ENCODE results near the gene OXSR1. TPM values are rescaled to one million over a fixed set of nuclear protein-coding genes. Genes with fewer than 3 reads are reported as not detected.

Gene OXSR1
- total and polyA plus RNA-seq, 4 donors, result 4.3 to 24.7 (median 12.2) TPM

DNA sequence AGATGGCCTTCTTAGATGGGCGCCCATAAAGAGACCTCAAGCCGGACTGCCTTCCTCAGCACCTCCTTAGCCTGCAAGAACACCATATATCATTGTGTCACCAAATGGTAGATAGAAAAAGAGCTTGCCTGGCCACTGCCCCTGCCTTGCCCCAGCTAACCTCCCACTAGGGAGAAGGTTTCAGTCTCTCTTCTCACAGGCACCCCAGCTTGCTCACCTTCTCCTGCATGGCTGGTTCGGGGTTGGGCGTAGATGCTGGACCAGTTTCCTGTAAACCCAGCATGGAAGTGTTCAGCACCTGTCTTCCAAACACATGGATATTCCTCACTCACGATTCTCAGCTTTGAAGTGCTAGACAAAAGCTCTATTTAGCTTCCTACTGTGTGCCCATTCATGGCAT lies 113.5 kb downstream of the OXSR1 start (continued):
- TF ChIP-seq, protein P1, sequence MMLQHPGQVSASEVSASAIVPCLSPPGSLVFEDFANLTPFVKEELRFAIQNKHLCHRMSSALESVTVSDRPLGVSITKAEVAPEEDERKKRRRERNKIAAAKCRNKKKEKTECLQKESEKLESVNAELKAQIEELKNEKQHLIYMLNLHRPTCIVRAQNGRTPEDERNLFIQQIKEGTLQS (IDR thresholded peaks at IDR 0.05), result no peak
- no peak for TF ChIP-seq FOXA1 (IDR thresholded peaks at IDR 0.05)

DNA sequence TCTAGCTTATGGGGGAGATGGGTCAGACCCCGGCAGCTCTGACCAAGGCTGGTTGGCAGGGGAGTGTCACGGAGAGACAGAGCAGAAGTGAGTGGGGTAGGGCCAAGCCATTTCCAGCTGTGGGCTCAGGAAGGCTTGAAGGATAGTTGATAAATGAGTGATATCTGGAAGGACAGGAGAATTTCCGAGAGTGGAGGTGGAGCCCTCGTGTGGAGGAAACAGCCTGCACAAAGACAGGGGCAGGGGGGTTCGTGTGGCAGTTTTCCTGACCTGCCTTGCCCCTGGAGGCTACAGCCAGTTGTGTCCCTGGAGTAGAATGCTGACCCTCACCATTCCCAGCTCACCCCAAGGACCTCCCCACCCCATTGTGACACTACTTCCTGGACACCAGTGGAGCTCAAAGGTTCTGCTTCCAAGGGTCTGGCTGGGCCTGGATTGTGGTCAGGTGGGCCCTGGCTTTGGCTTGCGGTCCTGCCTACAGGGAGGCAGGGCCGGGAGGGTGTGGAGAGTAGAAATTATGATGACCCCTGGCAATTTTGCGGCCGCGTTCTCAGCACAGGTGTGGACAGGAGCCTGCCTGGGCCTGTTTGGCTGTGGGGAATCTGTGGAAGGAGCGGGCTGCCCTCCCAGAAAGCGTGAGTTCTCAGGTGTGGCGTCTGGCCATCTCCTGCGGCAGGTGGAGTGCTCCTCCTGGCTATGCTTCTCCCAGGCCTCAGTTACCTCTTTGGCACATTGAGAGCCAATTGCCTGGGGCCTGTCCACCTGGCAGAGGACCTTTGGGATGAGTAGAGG lies 116.8 kb downstream of the OXSR1 start, which contains the start of gene SLC22A14:
Gene SLC22A14 (plus strand): TSS at position 400 of the 792 bp plus-strand sequence. CDS start 23,733 bp downstream, outside the sequence.
- Histone ChIP-seq H3K9me3 (ENCODE audit: control insufficient read depth in 4 of 4, low read length in 3 of 4) (no peaks in the 10 kb centered on the region), H3K9ac (ENCODE audit: low read depth in 1 of 2, low read length in 2 of 2) (no peak within 1 kb of the TSS), H3K36me3 (ENCODE audit: control insufficient read depth in 4 of 4, insufficient read depth in 3 of 4, low read depth in 1 of 4, low read length in 3 of 4) (peaks cover 0 to 2% (median 0%) of the 10 kb centered on the region in 4 donors), H3K27me3 (ENCODE audit: control insufficient read depth in 4 of 4, insufficient read depth in 4 of 4, low read length in 3 of 4) (no peaks in the 10 kb centered on the region), H3K4me3 (ENCODE audit: low read depth in 1 of 3, low read length in 3 of 3) (no peak within 1 kb of the TSS), H3K4me1 (ENCODE audit: control insufficient read depth in 4 of 4, insufficient read depth in 4 of 4, low read length in 3 of 4) (no peaks in the 10 kb centered on the region), H3K27ac (ENCODE audit: low read depth in 1 of 2, low read length in 2 of 2) (no peak within 1 kb of the TSS)
- 96% methylated on average over 14 of the region's 14 CpGs for WGBS
- DNase-seq (ENCODE audit: low spot score), result no peak
- TF ChIP-seq RXRA (IDR thresholded peaks at IDR 0.05) (no peak), HNF4G (IDR thresholded peaks at IDR 0.05) (no peak), FOXA2 (IDR thresholded peaks at IDR 0.05) (no peak), EGR1 (IDR thresholded peaks at IDR 0.05; ENCODE audit: low read depth in 2 of 2) (no peak), YY1 (IDR thresholded peaks at IDR 0.05) (no peak), JUND (IDR thresholded peaks at IDR 0.05) (no peak), HNF4A (conservative IDR thresholded peaks at IDR 0.05) (no peak), GABPA (IDR thresholded peaks at IDR 0.05 in 1 of 2, conservative IDR thresholded peaks at IDR 0.05 in 1 of 2) (no peak)
- TF ChIP-seq, protein P2, sequence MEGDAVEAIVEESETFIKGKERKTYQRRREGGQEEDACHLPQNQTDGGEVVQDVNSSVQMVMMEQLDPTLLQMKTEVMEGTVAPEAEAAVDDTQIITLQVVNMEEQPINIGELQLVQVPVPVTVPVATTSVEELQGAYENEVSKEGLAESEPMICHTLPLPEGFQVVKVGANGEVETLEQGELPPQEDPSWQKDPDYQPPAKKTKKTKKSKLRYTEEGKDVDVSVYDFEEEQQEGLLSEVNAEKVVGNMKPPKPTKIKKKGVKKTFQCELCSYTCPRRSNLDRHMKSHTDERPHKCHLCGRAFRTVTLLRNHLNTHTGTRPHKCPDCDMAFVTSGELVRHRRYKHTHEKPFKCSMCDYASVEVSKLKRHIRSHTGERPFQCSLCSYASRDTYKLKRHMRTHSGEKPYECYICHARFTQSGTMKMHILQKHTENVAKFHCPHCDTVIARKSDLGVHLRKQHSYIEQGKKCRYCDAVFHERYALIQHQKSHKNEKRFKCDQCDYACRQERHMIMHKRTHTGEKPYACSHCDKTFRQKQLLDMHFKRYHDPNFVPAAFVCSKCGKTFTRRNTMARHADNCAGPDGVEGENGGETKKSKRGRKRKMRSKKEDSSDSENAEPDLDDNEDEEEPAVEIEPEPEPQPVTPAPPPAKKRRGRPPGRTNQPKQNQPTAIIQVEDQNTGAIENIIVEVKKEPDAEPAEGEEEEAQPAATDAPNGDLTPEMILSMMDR (IDR thresholded peaks at IDR 0.05; ENCODE audit: low read depth, low read length, missing input control), result no peak
- TF ChIP-seq, protein P3, sequence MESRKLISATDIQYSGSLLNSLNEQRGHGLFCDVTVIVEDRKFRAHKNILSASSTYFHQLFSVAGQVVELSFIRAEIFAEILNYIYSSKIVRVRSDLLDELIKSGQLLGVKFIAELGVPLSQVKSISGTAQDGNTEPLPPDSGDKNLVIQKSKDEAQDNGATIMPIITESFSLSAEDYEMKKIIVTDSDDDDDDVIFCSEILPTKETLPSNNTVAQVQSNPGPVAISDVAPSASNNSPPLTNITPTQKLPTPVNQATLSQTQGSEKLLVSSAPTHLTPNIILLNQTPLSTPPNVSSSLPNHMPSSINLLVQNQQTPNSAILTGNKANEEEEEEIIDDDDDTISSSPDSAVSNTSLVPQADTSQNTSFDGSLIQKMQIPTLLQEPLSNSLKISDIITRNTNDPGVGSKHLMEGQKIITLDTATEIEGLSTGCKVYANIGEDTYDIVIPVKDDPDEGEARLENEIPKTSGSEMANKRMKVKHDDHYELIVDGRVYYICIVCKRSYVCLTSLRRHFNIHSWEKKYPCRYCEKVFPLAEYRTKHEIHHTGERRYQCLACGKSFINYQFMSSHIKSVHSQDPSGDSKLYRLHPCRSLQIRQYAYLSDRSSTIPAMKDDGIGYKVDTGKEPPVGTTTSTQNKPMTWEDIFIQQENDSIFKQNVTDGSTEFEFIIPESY (IDR thresholded peaks at IDR 0.05), result no peak

DNA sequence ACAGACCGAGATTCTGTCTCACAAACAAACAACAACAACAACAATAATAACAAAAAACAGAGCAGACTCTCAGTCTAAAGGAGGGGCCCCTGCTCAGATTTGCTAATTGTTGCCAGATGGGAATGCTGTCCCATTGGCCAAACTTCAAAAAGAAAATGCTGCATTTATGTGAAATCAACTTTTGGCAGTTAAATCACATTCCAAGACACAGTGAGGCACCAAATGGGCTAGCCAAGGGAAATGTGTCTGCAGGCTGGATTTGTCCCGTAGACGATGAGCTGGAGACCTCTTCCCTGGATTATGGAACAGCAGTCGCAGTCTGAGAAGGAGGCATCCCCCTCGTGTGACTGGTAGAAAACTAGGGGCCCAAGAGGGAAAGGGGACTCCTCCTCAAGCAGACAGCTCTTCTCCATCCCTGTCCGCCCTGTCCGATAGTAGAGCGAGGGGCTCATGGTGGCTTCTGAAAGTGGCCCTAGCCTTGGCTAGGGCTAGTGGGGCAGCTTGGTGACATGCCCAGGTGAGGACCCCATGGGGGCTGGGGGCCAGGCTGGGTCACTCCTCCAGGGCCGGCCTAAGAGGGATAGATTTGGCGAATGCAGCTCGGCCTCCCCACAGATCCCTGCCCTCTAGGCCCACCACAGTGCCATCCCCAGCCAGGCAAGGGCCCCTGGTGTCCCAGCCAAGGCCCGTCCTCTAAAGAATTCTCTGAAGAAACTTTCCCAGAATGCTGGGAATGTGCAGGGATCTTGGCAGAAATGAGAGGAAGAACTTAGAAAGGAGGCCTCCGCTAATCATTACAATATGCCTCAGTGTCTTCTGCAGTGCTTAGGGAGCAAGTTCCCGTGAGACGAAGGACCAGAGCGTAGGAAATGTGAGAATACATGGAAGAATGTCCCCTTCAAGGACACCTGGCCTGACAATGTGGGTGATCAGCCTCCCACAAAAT lies 118.7 kb downstream of the OXSR1 start:
- Histone ChIP-seq H3K9ac (ENCODE audit: low read depth in 1 of 2, low read length in 2 of 2) (no peak overlapping the region), H3K27ac (ENCODE audit: low read depth in 1 of 2, low read length in 2 of 2) (no peak overlapping the region), H3K36me3 (ENCODE audit: control insufficient read depth in 4 of 4, insufficient read depth in 3 of 4, low read depth in 1 of 4, low read length in 3 of 4) (no peaks in the 10 kb centered on the region), H3K4me3 (ENCODE audit: low read depth in 1 of 3, low read length in 3 of 3) (no peak overlapping the region), H3K27me3 (ENCODE audit: control insufficient read depth in 4 of 4, insufficient read depth in 4 of 4, low read length in 3 of 4) (no peaks in the 10 kb centered on the region), H3K4me1 (ENCODE audit: control insufficient read depth in 4 of 4, insufficient read depth in 4 of 4, low read length in 3 of 4) (no peaks in the 10 kb centered on the region), H3K9me3 (ENCODE audit: control insufficient read depth in 4 of 4, low read length in 3 of 4) (no peaks in the 10 kb centered on the region)
- 93% methylated on average over 16 of the region's 16 CpGs for WGBS
- DNase-seq (ENCODE audit: low spot score), result no peak
- TF ChIP-seq GABPA (IDR thresholded peaks at IDR 0.05 in 1 of 2, conservative IDR thresholded peaks at IDR 0.05 in 1 of 2) (no peak), TAF1 (conservative IDR thresholded peaks at IDR 0.05) (no peak), SP1 (IDR thresholded peaks at IDR 0.05) (no peak), HNF4G (IDR thresholded peaks at IDR 0.05) (no peak)
- TF ChIP-seq, protein P2 (IDR thresholded peaks at IDR 0.05; ENCODE audit: low read depth, low read length, missing input control), result no peak
- TF ChIP-seq, protein P4, sequence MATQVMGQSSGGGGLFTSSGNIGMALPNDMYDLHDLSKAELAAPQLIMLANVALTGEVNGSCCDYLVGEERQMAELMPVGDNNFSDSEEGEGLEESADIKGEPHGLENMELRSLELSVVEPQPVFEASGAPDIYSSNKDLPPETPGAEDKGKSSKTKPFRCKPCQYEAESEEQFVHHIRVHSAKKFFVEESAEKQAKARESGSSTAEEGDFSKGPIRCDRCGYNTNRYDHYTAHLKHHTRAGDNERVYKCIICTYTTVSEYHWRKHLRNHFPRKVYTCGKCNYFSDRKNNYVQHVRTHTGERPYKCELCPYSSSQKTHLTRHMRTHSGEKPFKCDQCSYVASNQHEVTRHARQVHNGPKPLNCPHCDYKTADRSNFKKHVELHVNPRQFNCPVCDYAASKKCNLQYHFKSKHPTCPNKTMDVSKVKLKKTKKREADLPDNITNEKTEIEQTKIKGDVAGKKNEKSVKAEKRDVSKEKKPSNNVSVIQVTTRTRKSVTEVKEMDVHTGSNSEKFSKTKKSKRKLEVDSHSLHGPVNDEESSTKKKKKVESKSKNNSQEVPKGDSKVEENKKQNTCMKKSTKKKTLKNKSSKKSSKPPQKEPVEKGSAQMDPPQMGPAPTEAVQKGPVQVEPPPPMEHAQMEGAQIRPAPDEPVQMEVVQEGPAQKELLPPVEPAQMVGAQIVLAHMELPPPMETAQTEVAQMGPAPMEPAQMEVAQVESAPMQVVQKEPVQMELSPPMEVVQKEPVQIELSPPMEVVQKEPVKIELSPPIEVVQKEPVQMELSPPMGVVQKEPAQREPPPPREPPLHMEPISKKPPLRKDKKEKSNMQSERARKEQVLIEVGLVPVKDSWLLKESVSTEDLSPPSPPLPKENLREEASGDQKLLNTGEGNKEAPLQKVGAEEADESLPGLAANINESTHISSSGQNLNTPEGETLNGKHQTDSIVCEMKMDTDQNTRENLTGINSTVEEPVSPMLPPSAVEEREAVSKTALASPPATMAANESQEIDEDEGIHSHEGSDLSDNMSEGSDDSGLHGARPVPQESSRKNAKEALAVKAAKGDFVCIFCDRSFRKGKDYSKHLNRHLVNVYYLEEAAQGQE (IDR thresholded peaks at IDR 0.05), result no peak

Measured in liver (tissue), 9 donors.